Parathyroid adenoma (tissue), 2 donors: ENCODE results near the gene LRP8.

ENCODE experiments used
- H2AFZ ChIP-seq: fragments of 300-600 bp; sonication (generic); one replicate; pipeline ENCODE4 v1.7.0; 2017; ENCODE audit warnings: antibody characterized with exemption, mild to moderate bottlenecking
- H3K27ac ChIP-seq: fragments of 300-600 bp; sonication (generic); one replicate; pipeline ENCODE4 v1.7.0; 2017
- H3K27me3 ChIP-seq: fragments of 300-600 bp; sonication (generic); one replicate; pipeline ENCODE4 v1.7.0; 2017; ENCODE audit warnings: low read length; ENCODE audit not compliant: control insufficient read depth, insufficient read depth
- H3K36me3 ChIP-seq: fragments of 300-600 bp; sonication (generic); one replicate; pipeline ENCODE4 v1.7.0; 2017; ENCODE audit warnings: low read length; ENCODE audit not compliant: control insufficient read depth, insufficient read depth
- H3K4me1 ChIP-seq: fragments of 300-600 bp; sonication (generic); one replicate; pipeline ENCODE4 v1.7.0; 2017; ENCODE audit warnings: control low read depth
- H3K4me2 ChIP-seq: fragments of 300-600 bp; sonication (generic); one replicate; pipeline ENCODE4 v1.7.0; 2017; ENCODE audit warnings: low read length
- H3K4me3 ChIP-seq: fragments of 300-600 bp; sonication (generic); one replicate; pipeline ENCODE4 v1.7.0; 2017; ENCODE audit warnings: low read depth, low read length
- H3K79me2 ChIP-seq: fragments of 300-600 bp; sonication (generic); one replicate; pipeline ENCODE4 v1.7.0; 2017; ENCODE audit warnings: control low read depth
- H3K9ac ChIP-seq: fragments of 300-600 bp; sonication (generic); one replicate; pipeline ENCODE4 v1.7.0; 2017; ENCODE audit warnings: mild to moderate bottlenecking
- H3K9me3 ChIP-seq: fragments of 300-600 bp; sonication (generic); one replicate; pipeline ENCODE4 v1.7.0; 2017; ENCODE audit warnings: low read length; ENCODE audit not compliant: control insufficient read depth
- CTCF ChIP-seq: fragments of 300-600 bp; sonication (generic); IDR thresholded peaks from one replicate; pipeline ENCODE4 v1.7.0; 2017; ENCODE audit warnings: antibody characterized with exemption, mild to moderate bottlenecking
- donor health status: primary hyperparathyroidism.

LRP8 gene

GRCh38 chr1:53266038-53266437 lies 61.8 kb downstream of the LRP8 start:
- Histone ChIP-seq H3K79me2 (no peaks in the 10 kb centered on the region), H3K4me3 (no peak overlapping the region), H3K36me3 (no peaks in the 10 kb centered on the region), H3K4me2 (no peak overlapping the region), H3K27me3 (no peaks in the 10 kb centered on the region), H3K27ac (no peak overlapping the region), H3K9ac (no peak overlapping the region), H2AFZ (no peak overlapping the region), H3K9me3 (no peaks in the 10 kb centered on the region), H3K4me1 (no peaks in the 10 kb centered on the region)
- no peak for TF ChIP-seq CTCF

GRCh38 chr1:53265581-53265980 lies 62.3 kb downstream of the LRP8 start:
- Histone ChIP-seq H2AFZ (no peak overlapping the region), H3K4me3 (no peak overlapping the region), H3K9me3 (no peaks in the 10 kb centered on the region), H3K36me3 (no peaks in the 10 kb centered on the region), H3K4me2 (no peak overlapping the region), H3K4me1 (no peaks in the 10 kb centered on the region), H3K27ac (no peak overlapping the region), H3K9ac (no peak overlapping the region), H3K79me2 (no peaks in the 10 kb centered on the region), H3K27me3 (no peaks in the 10 kb centered on the region)
- no peak for TF ChIP-seq CTCF

DNA sequence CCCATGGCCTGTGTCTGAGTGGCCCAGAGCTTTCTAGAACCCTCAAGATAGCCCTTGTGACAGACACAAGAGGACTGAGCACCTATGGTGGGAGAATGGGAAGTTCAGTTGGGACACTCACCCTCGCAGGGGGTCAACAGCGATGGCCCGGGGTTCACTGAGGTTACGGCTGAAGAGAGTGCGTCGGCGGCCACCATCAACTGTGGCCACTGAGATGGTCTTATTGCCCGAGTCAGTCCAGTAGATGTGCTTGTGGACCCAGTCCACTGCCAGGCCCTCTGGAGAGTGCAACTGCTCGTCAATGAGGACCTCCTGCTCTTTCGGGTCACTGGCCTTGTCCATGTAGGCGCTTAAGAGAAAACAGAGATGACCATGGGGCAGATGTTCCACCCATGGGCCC lies 63.8 kb downstream of the LRP8 start:
- Histone ChIP-seq H3K9me3 (no peaks in the 10 kb centered on the region), H2AFZ (no peak overlapping the region), H3K79me2 (no peaks in the 10 kb centered on the region), H3K27me3 (no peaks in the 10 kb centered on the region), H3K4me1 (no peaks in the 10 kb centered on the region), H3K27ac (no peak overlapping the region), H3K36me3 (no peaks in the 10 kb centered on the region), H3K4me3 (no peak overlapping the region), H3K4me2 (no peak overlapping the region), H3K9ac (no peak overlapping the region)
- no peak for TF ChIP-seq CTCF

- H3K4me2 ChIP-seq, result no peak overlapping the region
- no peak for TF ChIP-seq CTCF
- no peaks in the 10 kb centered on the region for H3K9me3 ChIP-seq
- H3K4me1 ChIP-seq, result no peaks in the 10 kb centered on the region
- no peaks in the 10 kb centered on the region for H3K27me3 ChIP-seq
- H3K9ac ChIP-seq, result no peak overlapping the region
- H3K36me3 ChIP-seq, result no peaks in the 10 kb centered on the region
- no peaks in the 10 kb centered on the region for H3K79me2 ChIP-seq
- no peak overlapping the region for H2AFZ ChIP-seq
- no peak overlapping the region for H3K27ac ChIP-seq
- H3K4me3 ChIP-seq, result no peak overlapping the region
Observed at GRCh38 chr1:53262000-53262399, 65.9 kb downstream of the LRP8 start.

GRCh38 chr1:53260631-53261247 lies 67.1 kb downstream of the LRP8 start:
- no peak overlapping the region for H3K4me2 ChIP-seq
- H3K27me3 ChIP-seq, result no peaks in the 10 kb centered on the region
- no peak for TF ChIP-seq CTCF
- no peaks in the 10 kb centered on the region for H3K4me1 ChIP-seq
- H3K79me2 ChIP-seq, result no peaks in the 10 kb centered on the region
- H2AFZ ChIP-seq, result no peak overlapping the region
- no peak overlapping the region for H3K4me3 ChIP-seq
- H3K9ac ChIP-seq, result no peak overlapping the region
- no peaks in the 10 kb centered on the region for H3K36me3 ChIP-seq
- no peak overlapping the region for H3K27ac ChIP-seq
- H3K9me3 ChIP-seq, result no peaks in the 10 kb centered on the region
